HG03457 (cell line): ENCODE data around the gene MED13L.

Experiments
- ATAC-seq: cut with Tn5 transposase; IDR thresholded peaks from one replicate; pipeline ENCODE4 v1.9.1; 2021; ENCODE audit warnings: moderate number of reproducible peaks; ENCODE audit not compliant: unreplicated experiment

MED13L gene

GRCh38 chr12:116099652-116100432 lies 177.7 kb downstream of the MED13L start:
- ATAC-seq, result no peak

- no peak for ATAC-seq
Measured at GRCh38 chr12:116096874-116097273, 180.6 kb downstream of the MED13L start.

- ATAC-seq, result no peak
Measured at GRCh38 chr12:116094475-116094874, 183.0 kb downstream of the MED13L start.

- ATAC-seq, result no peak
Measured at GRCh38 chr12:116093915-116094314, 183.6 kb downstream of the MED13L start.

DNA sequence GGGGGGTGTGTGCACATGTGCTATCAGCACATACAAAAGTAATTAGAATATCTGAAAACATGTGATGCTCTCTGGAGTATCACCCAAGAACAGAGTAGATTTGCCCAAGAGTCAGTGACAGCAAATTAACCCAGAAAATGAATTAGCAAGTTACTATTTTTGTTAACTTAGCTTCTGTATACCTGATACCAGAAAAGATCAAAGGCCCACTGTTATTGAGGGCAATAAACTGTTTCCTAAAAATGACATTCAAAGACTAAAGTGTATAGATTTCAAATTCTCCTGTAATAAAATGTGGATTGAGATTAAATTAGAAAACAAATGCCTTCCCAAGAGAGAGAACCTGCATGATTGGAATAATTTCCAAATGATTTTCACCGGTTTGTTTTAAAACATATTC lies 184.7 kb downstream of the MED13L start:
- no peak for ATAC-seq

GRCh38 chr12:116092162-116092561 lies 185.3 kb downstream of the MED13L start:
- ATAC-seq, result no peak

DNA sequence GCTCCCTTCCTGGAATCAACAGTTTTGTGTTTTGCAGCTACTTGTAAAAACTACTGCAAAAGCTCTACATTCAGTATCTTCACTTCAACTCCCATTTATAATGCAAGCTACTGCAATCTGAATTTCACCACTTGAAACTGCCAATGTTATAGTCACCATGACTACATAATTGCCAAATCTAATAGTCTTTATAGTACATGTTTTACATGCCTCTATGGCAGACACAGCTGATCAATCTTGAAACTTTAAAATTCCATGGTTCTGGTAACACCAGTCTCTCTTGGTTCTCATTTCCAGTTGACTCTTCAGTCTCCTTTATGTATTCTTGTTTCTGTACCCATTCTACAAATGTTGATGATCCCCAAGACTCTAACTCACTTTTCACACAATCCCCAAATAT lies 185.9 kb downstream of the MED13L start:
- ATAC-seq, result no peak

GRCh38 chr12:116090516-116090915 lies 187.0 kb downstream of the MED13L start:
- no peak for ATAC-seq

- ATAC-seq, result no peak
Measured at GRCh38 chr12:116089080-116089479, 188.4 kb downstream of the MED13L start.

GRCh38 chr12:116087962-116088361 lies 189.5 kb downstream of the MED13L start:
- peak; percentile 55 for ATAC-seq

DNA sequence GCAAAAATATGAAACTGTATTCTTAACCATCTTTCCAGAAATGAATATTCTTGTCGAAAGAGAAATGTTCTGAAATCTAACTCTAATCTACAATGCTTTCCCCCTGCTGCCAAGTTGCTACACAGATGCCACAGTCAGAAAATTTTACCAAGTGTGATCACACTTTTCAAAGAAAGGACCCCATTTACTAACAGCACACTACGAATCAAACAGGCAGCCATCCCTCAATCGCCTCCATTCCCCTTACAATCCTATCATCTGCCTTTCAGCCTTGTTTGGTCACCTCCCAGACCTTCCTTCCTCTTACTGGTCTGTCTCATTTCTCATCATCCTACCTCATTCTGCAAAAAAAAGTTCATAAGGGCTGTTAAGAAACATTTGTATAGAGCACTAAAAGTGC lies 190.1 kb downstream of the MED13L start:
- no peak for ATAC-seq

- ATAC-seq, result no peak
Measured at GRCh38 chr12:116080415-116080814, 197.1 kb downstream of the MED13L start.

DNA sequence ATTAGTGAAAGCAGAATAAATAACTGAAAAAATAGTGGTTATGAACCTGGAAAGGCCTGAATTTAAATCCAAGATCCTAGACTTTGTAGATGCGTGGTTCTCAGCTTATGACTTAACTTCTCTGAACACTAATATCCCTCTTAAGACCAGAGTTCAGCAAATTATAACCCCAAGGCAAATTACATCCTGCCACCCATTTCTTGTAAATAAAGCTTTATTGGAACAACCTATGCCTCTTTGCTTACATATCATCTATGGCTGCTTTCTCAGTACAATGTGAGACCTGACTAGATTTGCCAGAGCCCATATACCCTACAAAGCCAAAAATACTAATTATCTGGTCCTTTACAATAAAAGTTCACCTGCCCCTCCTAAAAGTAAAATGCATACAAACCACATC lies 199.1 kb downstream of the MED13L start:
- ATAC-seq, result no peak

GRCh38 chr12:116077431-116077830 lies 200.1 kb downstream of the MED13L start:
- ATAC-seq, result no peak

GRCh38 chr12:116076399-116076798 lies 201.1 kb downstream of the MED13L start:
- ATAC-seq, result no peak

- ATAC-seq, result no peak
Measured at GRCh38 chr12:116074686-116075085, 202.8 kb downstream of the MED13L start.

GRCh38 chr12:116071555-116072230 lies 205.8 kb downstream of the MED13L start:
- no peak for ATAC-seq

DNA sequence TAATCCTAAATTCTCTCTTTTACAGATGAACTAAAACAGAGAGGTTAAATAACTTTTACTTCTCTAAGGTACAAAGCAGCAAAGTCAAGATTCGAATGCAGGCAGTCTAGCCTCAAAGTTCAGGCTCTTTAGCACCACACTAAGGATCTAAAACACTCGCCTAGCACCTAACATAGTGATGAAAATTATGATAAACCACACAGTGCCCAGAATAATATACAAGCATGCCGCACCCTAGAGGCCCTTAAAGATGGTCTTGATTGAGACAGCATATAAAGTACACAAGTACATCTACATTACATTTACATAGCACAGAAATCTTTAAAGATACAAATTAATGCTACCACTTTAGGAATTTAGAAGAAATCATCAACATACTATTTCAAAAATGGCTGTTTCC lies 207.0 kb downstream of the MED13L start:
- ATAC-seq, result no peak

DNA sequence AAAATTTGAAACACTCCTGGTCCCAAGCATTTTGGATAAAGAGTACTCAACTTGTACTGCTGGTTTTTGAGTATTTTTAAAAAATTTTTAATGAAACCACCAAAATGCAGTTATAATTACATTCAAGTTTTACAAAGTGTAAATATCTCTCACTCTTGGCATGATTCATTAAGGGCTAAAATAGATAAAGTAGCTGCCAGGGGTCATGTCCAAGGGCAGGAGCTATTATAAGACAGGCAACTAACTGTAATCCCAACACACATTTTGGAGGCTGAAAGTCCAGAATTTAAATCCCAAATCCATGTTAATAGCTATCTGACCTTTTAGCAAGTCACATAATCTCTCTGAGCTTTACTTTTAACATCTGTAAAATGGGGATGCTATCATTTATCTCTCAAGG lies 207.6 kb downstream of the MED13L start:
- ATAC-seq, result no peak

DNA sequence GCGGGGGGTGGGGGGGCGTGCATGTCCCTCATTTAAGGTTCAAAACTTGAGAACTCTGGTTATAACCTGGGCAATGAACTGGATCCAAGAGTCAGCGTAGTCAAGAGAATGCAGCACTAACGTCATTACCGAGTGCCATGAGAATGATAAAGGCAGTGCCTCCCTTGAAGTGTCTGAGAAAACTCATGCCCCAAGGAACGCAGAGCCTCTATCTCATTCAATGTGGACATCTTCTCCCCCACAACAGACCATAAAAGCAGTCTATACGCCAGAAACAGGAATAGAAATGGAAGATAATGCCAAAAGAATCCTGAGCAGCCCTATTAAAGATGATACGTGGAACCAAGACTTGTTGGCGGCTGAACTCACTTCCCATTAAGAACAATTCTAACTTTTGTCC lies 208.6 kb downstream of the MED13L start:
- no peak for ATAC-seq

GRCh38 chr12:116068371-116068770 lies 209.1 kb downstream of the MED13L start:
- ATAC-seq, result no peak

DNA sequence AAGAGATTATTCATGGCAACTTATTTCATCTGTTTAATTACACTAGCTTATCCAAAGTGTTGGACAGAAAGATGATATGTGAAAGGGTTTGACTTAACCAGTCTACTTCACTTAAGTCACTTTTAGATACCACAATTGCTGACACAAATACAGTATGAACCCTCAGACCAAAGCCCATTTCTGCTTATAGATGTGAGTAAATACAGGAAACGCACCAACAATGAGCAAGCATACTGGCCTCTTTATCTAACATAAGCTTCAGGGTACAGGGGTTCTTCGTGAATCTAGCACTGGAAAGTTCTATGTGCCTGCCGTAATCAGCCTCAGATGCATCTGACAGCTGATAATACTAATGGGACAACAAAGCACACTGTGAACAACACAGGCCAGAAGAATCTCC lies 209.6 kb downstream of the MED13L start:
- no peak for ATAC-seq
